Measurements from ENCODE around the gene AGER.

Gene AGER

GRCh38 chr6:32203426-32204267 is 19.6 kb upstream of the AGER start:
- no peak overlapping the region for H3K4me3 ChIP-seq
- H3K27me3 ChIP-seq, result peaks cover 0 to 35% of the 10 kb centered on the region in 2 donors
- H3K4me1 ChIP-seq, result no peaks in the 10 kb centered on the region
- no peak for TF ChIP-seq CTCF (IDR thresholded peaks at IDR 0.05)
- intact Hi-C loops (cut with DNase I; ENCODE audit: low total_unique reads), result no loop called here
- H3K36me3 ChIP-seq, result no peaks in the 10 kb centered on the region
- peak in 1 of 2 donors; percentile 46 for DNase-seq
- H3K27ac ChIP-seq, result no peak overlapping the region
- no peaks in the 10 kb centered on the region for H3K9me3 ChIP-seq

- peaks cover 0 to 35% of the 10 kb centered on the region in 2 donors for H3K27me3 ChIP-seq
- H3K4me3 ChIP-seq, result no peak overlapping the region
- no peak for DNase-seq
- intact Hi-C loops (cut with DNase I; ENCODE audit: low total_unique reads), result no loop called here
- no peaks in the 10 kb centered on the region for H3K36me3 ChIP-seq
- peaks cover 0 to 2% (median 2%) of the 10 kb centered on the region in 4 donors for H3K4me1 ChIP-seq
- no peak overlapping the region for H3K27ac ChIP-seq
- no peak for TF ChIP-seq CTCF (IDR thresholded peaks at IDR 0.05)
- no peaks in the 10 kb centered on the region for H3K9me3 ChIP-seq
Observed at GRCh38 chr6:32202186-32202585, 18.1 kb upstream of the AGER start.

GRCh38 chr6:32200711-32201475 is 16.8 kb upstream of the AGER start:
- Histone ChIP-seq H3K27me3 (peaks cover 0 to 35% of the 10 kb centered on the region in 2 donors), H3K27ac (no peak overlapping the region), H3K4me1 (peaks cover 0 to 10% (median 9%) of the 10 kb centered on the region in 4 donors), H3K9me3 (no peaks in the 10 kb centered on the region), H3K4me3 (no peak overlapping the region), H3K36me3 (no peaks in the 10 kb centered on the region)
- TF ChIP-seq CTCF (IDR thresholded peaks at IDR 0.05), result no peak
- no peak for DNase-seq
- intact Hi-C loops (cut with DNase I; ENCODE audit: low total_unique reads), result no loop called here

DNA sequence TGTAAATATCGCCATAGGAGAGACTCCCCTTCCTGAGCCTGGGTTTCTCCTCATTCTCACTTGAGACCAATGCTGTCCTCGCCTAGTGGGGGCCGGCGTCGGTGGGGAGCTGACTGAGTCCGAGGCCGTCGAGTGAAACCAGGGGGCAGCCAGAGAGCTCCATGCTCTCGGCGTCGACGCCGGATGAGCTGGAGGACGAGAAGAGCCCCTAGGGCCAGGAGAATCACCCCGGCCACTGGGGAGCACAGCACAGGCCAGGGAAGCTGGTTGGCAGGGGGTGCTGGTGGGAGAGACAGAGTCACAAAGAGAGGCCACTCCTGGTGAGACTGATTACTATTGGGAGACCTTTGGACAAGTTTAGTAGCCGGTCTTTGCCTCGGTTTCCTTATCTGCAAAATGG is 14.8 kb upstream of the AGER start:
- Histone ChIP-seq H3K36me3 (no peaks in the 10 kb centered on the region), H3K4me3 (no peak overlapping the region), H3K27ac (no peak overlapping the region), H3K9me3 (no peaks in the 10 kb centered on the region), H3K27me3 (peaks cover 0 to 31% of the 10 kb centered on the region in 2 donors), H3K4me1 (peaks cover 0 to 18% (median 16%) of the 10 kb centered on the region in 4 donors)
- peak in 1 of 2 donors; percentile 65 for DNase-seq
- TF ChIP-seq CTCF (IDR thresholded peaks at IDR 0.05), result no peak
- intact Hi-C loops (cut with DNase I; ENCODE audit: low total_unique reads), result no loop called here

GRCh38 chr6:32198345-32198696 is 14.3 kb upstream of the AGER start:
- no peak for TF ChIP-seq CTCF (IDR thresholded peaks at IDR 0.05)
- H3K36me3 ChIP-seq, result no peaks in the 10 kb centered on the region
- no peak overlapping the region for H3K27ac ChIP-seq
- no peak overlapping the region for H3K4me3 ChIP-seq
- peaks cover 0 to 25% of the 10 kb centered on the region in 2 donors for H3K27me3 ChIP-seq
- peaks cover 0 to 19% (median 16%) of the 10 kb centered on the region in 4 donors for H3K4me1 ChIP-seq
- intact Hi-C loops (cut with DNase I; ENCODE audit: low total_unique reads), result no loop called here
- no peaks in the 10 kb centered on the region for H3K9me3 ChIP-seq
- peak in 1 of 2 donors; percentile 66 for DNase-seq
